ENCODE results near the gene PLVAP. TPM values are rescaled to one million over a fixed set of nuclear protein-coding genes. Genes with fewer than 3 reads are reported as not detected.

PLVAP gene
- total and polyA plus RNA-seq, 9 of the 15 experiments (the other 6 are each of a cell fraction or from before 2014, with no cell fraction given) = 0.09 to 0.84 (median 0.51) TPM; not detected in 4

GRCh38 chr19:17394891-17395415 lies 17.8 kb upstream of the PLVAP start (continued):
- no peak for TF ChIP-seq ETV6 (IDR thresholded peaks at IDR 0.05; ENCODE audit: borderline replicate concordance in 1 of 2, low read depth in 2 of 2, low read length in 1 of 2)
- TF ChIP-seq ETV6 (CRISPR knock-in tag; IDR thresholded peaks at IDR 0.05; ENCODE audit: borderline replicate concordance) = no peak
- no peak; the same call in 1 of the 2 replicates for TF ChIP-seq THRAP3 (IDR thresholded peaks at IDR 0.05; ENCODE audit: borderline replicate concordance)
- TF ChIP-seq PATZ1 (CRISPR knock-in tag; IDR thresholded peaks at IDR 0.05; ENCODE audit: borderline replicate concordance) = no peak
- peak; percentile 73; the same call in 1 of the 2 replicates for TF ChIP-seq THAP12 (CRISPR knock-in tag; IDR thresholded peaks at IDR 0.05)
- peak; percentile 100 for TF ChIP-seq BCOR (IDR thresholded peaks at IDR 0.05)
- peak; percentile 81 for TF ChIP-seq TOE1 (IDR thresholded peaks at IDR 0.05; ENCODE audit: borderline replicate concordance)
- TF ChIP-seq TOE1 (CRISPR knock-in tag; IDR thresholded peaks at IDR 0.05; ENCODE audit: borderline replicate concordance, low read depth) = no peak
- TF ChIP-seq SP1 (CRISPR knock-in tag; IDR thresholded peaks at IDR 0.05) = peak; percentile 76
- TF ChIP-seq ARID2 (IDR thresholded peaks at IDR 0.05) = peak; percentile 90
- TF ChIP-seq ZNF143 (CRISPR knock-in tag; IDR thresholded peaks at IDR 0.05) = no peak
- no peak for TF ChIP-seq ZNF146 (CRISPR knock-in tag; IDR thresholded peaks at IDR 0.05; ENCODE audit: unreplicated experiment)
- TF ChIP-seq ZNF766 (CRISPR knock-in tag; conservative IDR thresholded peaks at IDR 0.05) = no peak
- TF ChIP-seq TGIF2 (CRISPR knock-in tag; IDR thresholded peaks at IDR 0.05) = no peak
- no peak for TF ChIP-seq CHD2 (IDR thresholded peaks at IDR 0.05; ENCODE audit: low read depth, low read length)
- no peak for TF ChIP-seq ZFPM2 (CRISPR knock-in tag; IDR thresholded peaks at IDR 0.05)
- 0 out of 2 replicates have a peak, but pooled peaks have one; percentile 15 for TF ChIP-seq L3MBTL2 (IDR thresholded peaks at IDR 0.05)
- no peak for TF ChIP-seq ZNF445 (CRISPR knock-in tag; IDR thresholded peaks at IDR 0.05; ENCODE audit: low read depth)
- no peak for TF ChIP-seq ZNF512 (tag; IDR thresholded peaks at IDR 0.05)
- no peak for TF ChIP-seq BRD4 (IDR thresholded peaks at IDR 0.05)
- TF ChIP-seq DIDO1 (tag; IDR thresholded peaks at IDR 0.05; ENCODE audit: low read depth) = 0 out of 2 replicates have a peak, but pooled peaks have one; percentile 34
- no peak for TF ChIP-seq ZNF778 (CRISPR knock-in tag; IDR thresholded peaks at IDR 0.05)

Measured in K562 (cell line).